WERI-Rb-1 (cell line): Measurements from ENCODE around the gene CDH10.

Experiments used
- DNase-seq: peaks from one replicate; pipeline ENCODE4 v3.0.0-alpha.2; 2020
- H3K27ac ChIP-seq: fragments of 250-450 bp; sonication (Bioruptor Pico); 2 replicates; pipeline ENCODE4 v1.5.1; 2020; ENCODE audit warnings: mild to moderate bottlenecking, moderate library complexity
- H3K27me3 ChIP-seq: fragments of 250-450 bp; sonication (Bioruptor Pico); 2 replicates; pipeline ENCODE4 v1.5.1; 2021; ENCODE audit warnings: mild to moderate bottlenecking, low read depth, moderate library complexity; ENCODE audit not compliant: insufficient read depth, severe bottlenecking
- H3K36me3 ChIP-seq: fragments of 250-450 bp; sonication (Bioruptor Pico); 2 replicates; pipeline ENCODE4 v1.5.1; 2020; ENCODE audit warnings: mild to moderate bottlenecking, moderate library complexity
- H3K4me3 ChIP-seq: 2 replicates; pipeline ENCODE4 v1.5.1; 2011; ENCODE audit warnings: low read depth, mild to moderate bottlenecking, control low read depth, low read length
- H3K9me3 ChIP-seq: fragments of 250-450 bp; sonication (Bioruptor Pico); 2 replicates; pipeline ENCODE4 v1.5.1; 2021; ENCODE audit warnings: mild to moderate bottlenecking, moderate library complexity; ENCODE audit not compliant: severe bottlenecking
- TF ChIP-seq, protein P1 (sequence below): IDR thresholded peaks from 2 replicates; pipeline ENCODE4 v1.5.1; 2011; ENCODE audit warnings: low read depth, mild to moderate bottlenecking, control low read depth, inconsistent platforms, low read length

Gene CDH10

DNA sequence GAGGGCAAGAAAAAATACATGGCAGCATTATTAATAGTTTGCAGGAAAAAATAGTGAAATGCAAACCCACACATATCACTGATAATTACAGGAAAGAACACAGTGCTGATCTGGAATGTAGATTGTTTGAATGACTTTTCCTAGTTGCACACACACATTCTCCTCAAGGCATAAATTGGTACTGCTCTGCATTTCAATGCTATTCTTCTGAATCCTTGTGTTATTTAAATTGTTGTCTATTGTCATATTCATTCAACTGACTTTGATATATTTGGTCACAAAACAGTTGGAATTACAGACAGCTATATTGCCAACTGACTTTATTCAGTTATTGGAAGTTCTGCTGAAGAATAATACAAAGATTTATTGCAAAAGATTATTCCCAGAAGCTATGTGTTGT is 139.5 kb downstream of the CDH10 start:
- Histone ChIP-seq H3K9me3 (no peaks in the 10 kb centered on the region), H3K27ac (no peak overlapping the region), H3K36me3 (no peaks in the 10 kb centered on the region), H3K4me3 (no peak overlapping the region), H3K27me3 (no peaks in the 10 kb centered on the region)
- TF ChIP-seq, protein P1, sequence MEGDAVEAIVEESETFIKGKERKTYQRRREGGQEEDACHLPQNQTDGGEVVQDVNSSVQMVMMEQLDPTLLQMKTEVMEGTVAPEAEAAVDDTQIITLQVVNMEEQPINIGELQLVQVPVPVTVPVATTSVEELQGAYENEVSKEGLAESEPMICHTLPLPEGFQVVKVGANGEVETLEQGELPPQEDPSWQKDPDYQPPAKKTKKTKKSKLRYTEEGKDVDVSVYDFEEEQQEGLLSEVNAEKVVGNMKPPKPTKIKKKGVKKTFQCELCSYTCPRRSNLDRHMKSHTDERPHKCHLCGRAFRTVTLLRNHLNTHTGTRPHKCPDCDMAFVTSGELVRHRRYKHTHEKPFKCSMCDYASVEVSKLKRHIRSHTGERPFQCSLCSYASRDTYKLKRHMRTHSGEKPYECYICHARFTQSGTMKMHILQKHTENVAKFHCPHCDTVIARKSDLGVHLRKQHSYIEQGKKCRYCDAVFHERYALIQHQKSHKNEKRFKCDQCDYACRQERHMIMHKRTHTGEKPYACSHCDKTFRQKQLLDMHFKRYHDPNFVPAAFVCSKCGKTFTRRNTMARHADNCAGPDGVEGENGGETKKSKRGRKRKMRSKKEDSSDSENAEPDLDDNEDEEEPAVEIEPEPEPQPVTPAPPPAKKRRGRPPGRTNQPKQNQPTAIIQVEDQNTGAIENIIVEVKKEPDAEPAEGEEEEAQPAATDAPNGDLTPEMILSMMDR = no peak
- no peak for DNase-seq

DNA sequence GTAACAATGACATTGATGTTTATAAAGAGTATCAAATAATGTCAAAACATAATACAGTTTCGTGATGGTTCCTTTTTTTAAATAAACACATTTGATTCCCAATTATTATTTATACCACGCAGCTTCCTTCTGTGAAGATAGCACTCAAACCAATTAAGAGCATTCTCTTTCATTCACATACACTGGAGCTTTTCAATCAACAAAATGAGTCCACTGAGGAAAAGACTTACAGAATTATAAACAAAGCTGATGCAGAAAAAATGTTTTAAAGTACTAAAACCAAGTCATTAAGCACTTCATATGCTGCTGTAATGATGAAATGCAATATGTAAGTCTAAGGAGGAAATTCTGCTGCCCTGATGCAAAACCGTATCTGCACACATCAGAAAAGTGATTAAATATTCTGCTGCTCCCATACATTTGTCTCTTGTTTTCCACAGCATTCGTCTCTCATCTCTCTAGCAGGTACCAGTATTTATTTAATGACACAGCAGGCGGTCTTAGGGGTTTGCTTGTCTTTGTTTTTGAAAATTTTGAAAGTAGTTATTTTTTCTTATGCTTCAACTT is 147.1 kb downstream of the CDH10 start:
- H3K27ac ChIP-seq = no peak overlapping the region
- DNase-seq = no peak
- H3K4me3 ChIP-seq = no peak overlapping the region
- no peaks in the 10 kb centered on the region for H3K27me3 ChIP-seq
- TF ChIP-seq, protein P1 = no peak
- H3K36me3 ChIP-seq = no peaks in the 10 kb centered on the region
- H3K9me3 ChIP-seq = no peaks in the 10 kb centered on the region

DNA sequence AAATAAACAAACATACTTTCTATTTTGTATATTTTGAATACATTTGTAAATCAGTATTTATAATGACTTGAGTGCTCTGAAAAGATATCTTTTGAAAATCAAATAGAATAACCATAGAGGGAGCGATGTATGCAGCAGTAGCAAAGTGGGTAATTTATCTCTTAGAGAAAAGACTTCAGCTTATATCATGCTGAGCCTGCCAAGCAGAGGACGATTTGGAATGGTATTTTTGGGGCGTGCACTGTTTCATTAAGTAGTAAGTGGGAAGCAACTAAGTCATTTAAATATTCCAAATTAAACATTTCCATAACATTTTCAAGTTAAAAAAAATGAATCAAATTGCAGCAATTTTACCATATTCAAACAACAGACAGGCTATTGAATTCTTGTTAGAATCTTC is 147.6 kb downstream of the CDH10 start:
- DNase-seq = no peak
- Histone ChIP-seq H3K4me3 (no peak overlapping the region), H3K9me3 (no peaks in the 10 kb centered on the region), H3K36me3 (no peaks in the 10 kb centered on the region), H3K27ac (no peak overlapping the region), H3K27me3 (no peaks in the 10 kb centered on the region)
- TF ChIP-seq, protein P1 = no peak

DNA sequence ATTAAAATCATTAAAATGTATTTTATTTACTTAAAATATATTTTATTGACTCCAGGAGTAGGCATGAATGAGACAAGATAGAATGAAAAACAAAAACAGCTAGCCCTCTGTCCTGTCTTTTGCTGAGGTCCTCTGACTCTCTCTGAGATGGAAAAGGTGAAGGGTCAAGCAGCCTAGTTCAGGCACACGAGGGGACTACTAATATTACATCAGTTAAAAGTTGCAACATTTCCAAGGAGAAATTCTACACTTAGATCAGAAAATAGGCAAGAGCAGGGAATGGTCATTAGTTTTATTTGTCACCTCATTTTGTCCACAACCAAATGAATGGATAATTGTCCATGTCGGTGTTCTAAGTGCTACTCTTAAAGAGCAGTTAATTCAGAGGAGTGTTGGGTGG is 148.5 kb downstream of the CDH10 start:
- Histone ChIP-seq H3K4me3 (no peak overlapping the region), H3K27ac (no peak overlapping the region), H3K36me3 (no peaks in the 10 kb centered on the region), H3K9me3 (no peaks in the 10 kb centered on the region), H3K27me3 (no peaks in the 10 kb centered on the region)
- TF ChIP-seq, protein P1 = no peak
- DNase-seq = no peak

DNA sequence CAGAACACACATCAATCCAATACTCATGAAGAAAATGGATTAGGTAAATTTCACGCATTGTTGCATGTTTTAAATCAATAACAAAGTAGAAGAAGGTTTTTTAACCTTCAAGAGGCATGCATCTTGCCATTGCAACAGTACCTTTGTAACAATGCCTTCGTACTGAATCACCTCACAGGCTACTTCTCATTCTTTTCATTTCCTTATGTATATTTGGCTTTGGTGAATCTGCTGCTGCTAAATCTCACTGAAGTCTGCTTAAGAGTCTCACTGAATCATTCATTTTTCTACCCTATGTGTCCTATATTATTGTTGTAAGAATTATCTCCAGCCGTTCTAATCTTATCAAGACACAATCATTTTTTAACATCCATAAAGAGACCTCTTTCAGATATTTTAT is 152.5 kb downstream of the CDH10 start:
- Histone ChIP-seq H3K27ac (no peak overlapping the region), H3K27me3 (no peaks in the 10 kb centered on the region), H3K9me3 (no peaks in the 10 kb centered on the region), H3K36me3 (no peaks in the 10 kb centered on the region), H3K4me3 (no peak overlapping the region)
- DNase-seq = no peak
- TF ChIP-seq, protein P1 = no peak

DNA sequence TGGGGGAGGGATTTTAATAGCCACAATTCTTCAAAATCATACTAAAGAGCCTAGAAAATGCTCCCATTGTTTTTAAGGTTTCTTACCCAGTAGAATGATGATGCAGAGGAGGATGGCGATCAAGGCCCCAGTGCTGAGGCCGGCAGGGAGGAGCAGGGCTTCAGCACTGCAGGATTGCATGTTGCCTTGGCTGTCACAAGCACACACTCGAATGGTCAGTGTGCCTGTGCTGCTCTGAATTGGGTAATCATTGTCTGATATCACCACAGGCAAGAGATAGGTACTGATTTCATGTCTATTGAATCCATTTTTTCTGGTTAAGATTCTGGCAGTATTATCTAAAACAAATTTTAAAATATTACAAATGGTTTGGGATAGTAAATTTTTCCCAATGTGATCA is 153.3 kb downstream of the CDH10 start:
- no peak overlapping the region for H3K27ac ChIP-seq
- no peaks in the 10 kb centered on the region for H3K36me3 ChIP-seq
- no peaks in the 10 kb centered on the region for H3K9me3 ChIP-seq
- no peak overlapping the region for H3K4me3 ChIP-seq
- TF ChIP-seq, protein P1 = no peak
- DNase-seq = no peak
- no peaks in the 10 kb centered on the region for H3K27me3 ChIP-seq
